Prostate gland (tissue), 2 donors: Measurements from ENCODE around the gene COL5A1. TPM values are rescaled to one million over a fixed set of nuclear protein-coding genes. Genes with fewer than 3 reads are reported as not detected.

Experiments
- DNase-seq: peaks from one replicate; pipeline ENCODE4 v3.0.0-alpha.2; 2019; ENCODE audit warnings: low spot score
- H3K27ac ChIP-seq, 2 donors: fragments of 200-600 bp; sonication (generic); 2 replicates each; pipeline ENCODE4 v1.5.1; 2017 to 2019
- H3K27me3 ChIP-seq: fragments of 200-600 bp; sonication (generic); replicated peaks from 2 replicates; pipeline ENCODE4 v1.5.1; 2019; ENCODE audit not compliant: insufficient read depth
- H3K36me3 ChIP-seq, 2 donors: fragments of 200-600 bp; sonication (generic); 1 replicate in 1 of 2; 2 replicates in 1 of 2; pipeline versions ENCODE4 v1.5.1 to v1.8.1; 2017 to 2019
- H3K4me1 ChIP-seq: fragments of 200-600 bp; sonication (generic); replicated peaks from 2 replicates; pipeline ENCODE4 v1.5.1; 2019
- H3K4me3 ChIP-seq, 2 donors: fragments of 200-600 bp; sonication (generic); 2 replicates each; pipeline ENCODE4 v1.5.1; 2017 to 2019
- H3K9me3 ChIP-seq: fragments of 200-600 bp; sonication (generic); 2 replicates; pipeline ENCODE4 v1.5.1; 2017
- CTCF ChIP-seq, 4 experiments: fragments of 200-600 bp in 2 of 4; fragments of 450-650 bp in 2 of 4; sonication (generic) in 2 of 4; IDR thresholded peaks; 1 replicate in 3 of 4; 2 replicates in 1 of 4; pipeline ENCODE4 v1.5.1; 2016 to 2019; ENCODE audit warnings: antibody characterized with exemption in 4 of 4, mild to moderate bottlenecking in 2 of 4, moderate library complexity in 2 of 4
- POLR2A ChIP-seq: fragments of 450-650 bp; IDR thresholded peaks from one replicate; pipeline ENCODE4 v1.6.1; 2016; ENCODE audit warnings: antibody characterized with exemption, mild to moderate bottlenecking
- POLR2AphosphoS5 ChIP-seq: sonication (generic); formaldehyde crosslinking; IDR thresholded peaks from one replicate; pipeline ENCODE4 v1.6.1; 2017; ENCODE audit warnings: antibody characterized with exemption
- WGBS: methylation state at CpG from one replicate; pipeline ENCODE4 v1.1.5; 2018; 5-methylcytosine and 5-hydroxymethylcytosine counted together
- intact Hi-C: fragments of 100-400 bp; cut with DNase I; formaldehyde crosslinking; loops from one replicate; pipeline ENCODE4 v1.14.2; 2022
- total RNA-seq, 2 donors: library from RNA; depleted of rRNA; stranded (reverse); fragments of >200 nt; gene quantifications; one replicate each; pipeline ENCODE4 v1.1.0, GENCODE V29; 2016

Gene COL5A1
- total RNA-seq, 2 donors from 2014 or later, result 16.9 to 36.0 TPM

GRCh38 chr9:134645607-134646365 lies 4.2 kb downstream of the COL5A1 start:
- TF ChIP-seq CTCF (IDR thresholded peaks at IDR 0.05), result no peak
- TF ChIP-seq POLR2AphosphoS5, result no peak
- TF ChIP-seq POLR2A, result no peak
- Histone ChIP-seq H3K4me1 (peaks cover 4% of the 10 kb centered on the region), H3K27me3 (no peaks in the 10 kb centered on the region), H3K4me3 (peak overlapping the region in 1 of 2 donors; percentile 17), H3K9me3 (no peaks in the 10 kb centered on the region), H3K36me3 (no peaks in the 10 kb centered on the region), H3K27ac (peak overlapping the region; percentile 75 to 76)
- 45% methylated on average over 8 of the region's 9 CpGs for WGBS
- intact Hi-C loops, result loop anchor here (5.0 to 10.0 kb wide), 2 partner anchors 37 to 59 kb away; no protein-coding TSS in a partner anchor
- no peak for DNase-seq

GRCh38 chr9:134647359-134648080 lies 5.9 kb downstream of the COL5A1 start:
- no peak for DNase-seq
- TF ChIP-seq CTCF (IDR thresholded peaks at IDR 0.05), result no peak
- no peak for TF ChIP-seq POLR2AphosphoS5
- TF ChIP-seq POLR2A, result no peak
- Histone ChIP-seq H3K36me3 (no peaks in the 10 kb centered on the region), H3K4me3 (no peak overlapping the region), H3K27me3 (no peaks in the 10 kb centered on the region), H3K27ac (no peak overlapping the region), H3K4me1 (no peaks in the 10 kb centered on the region), H3K9me3 (no peaks in the 10 kb centered on the region)
- intact Hi-C loops, result loop anchor here (5.0 to 10.0 kb wide), 2 partner anchors 35 to 57 kb away; no protein-coding TSS in a partner anchor
- WGBS, result 41% methylated on average over 33 of the region's 33 CpGs

- no peaks in the 10 kb centered on the region for H3K36me3 ChIP-seq
- no peaks in the 10 kb centered on the region for H3K9me3 ChIP-seq
- no peaks in the 10 kb centered on the region for H3K4me1 ChIP-seq
- intact Hi-C loops, result loop anchor here (5.0 to 10.0 kb wide), 2 partner anchors 33 to 56 kb away; no protein-coding TSS in a partner anchor
- 73% methylated on average over 20 of the region's 20 CpGs for WGBS
- H3K27me3 ChIP-seq, result no peaks in the 10 kb centered on the region
- no peak overlapping the region for H3K4me3 ChIP-seq
- TF ChIP-seq POLR2A, result no peak
- no peak overlapping the region for H3K27ac ChIP-seq
- DNase-seq, result no peak
Observed at GRCh38 chr9:134648701-134649530, 7.3 kb downstream of the COL5A1 start.

- intact Hi-C loops, result no loop called here
- Histone ChIP-seq H3K27ac (no peak overlapping the region), H3K36me3 (no peaks in the 10 kb centered on the region), H3K27me3 (no peaks in the 10 kb centered on the region), H3K4me3 (no peak overlapping the region), H3K9me3 (no peaks in the 10 kb centered on the region), H3K4me1 (no peaks in the 10 kb centered on the region)
- no peak for DNase-seq
- WGBS, result 81% methylated on average over 26 of the region's 26 CpGs
- no peak for TF ChIP-seq POLR2AphosphoS5
- TF ChIP-seq CTCF (IDR thresholded peaks at IDR 0.05), result no peak
- TF ChIP-seq POLR2A, result no peak
Observed at GRCh38 chr9:134650431-134651190, 9.0 kb downstream of the COL5A1 start.
